Peyer's patch (tissue), 4 donors: ENCODE data around the gene CLASP1.

Experiments
- POLR2A ChIP-seq, 2 donors: fragments of 450-650 bp; IDR thresholded peaks; one replicate each; pipeline ENCODE4 v1.5.1; 2017; ENCODE audit warnings: antibody characterized with exemption in 2 of 2, mild to moderate bottlenecking in 2 of 2, moderate library complexity in 2 of 2
- TF ChIP-seq, protein P1 (sequence below), 6 experiments: fragments of 450-650 bp in 4 of 6; fragments of 200-600 bp in 2 of 6; sonication (generic) in 1 of 6; IDR thresholded peaks; one replicate each; pipeline ENCODE4 v1.5.1; 2017 to 2019; ENCODE audit warnings: antibody characterized with exemption in 6 of 6, mild to moderate bottlenecking in 3 of 6, moderate library complexity in 1 of 6

DNA sequence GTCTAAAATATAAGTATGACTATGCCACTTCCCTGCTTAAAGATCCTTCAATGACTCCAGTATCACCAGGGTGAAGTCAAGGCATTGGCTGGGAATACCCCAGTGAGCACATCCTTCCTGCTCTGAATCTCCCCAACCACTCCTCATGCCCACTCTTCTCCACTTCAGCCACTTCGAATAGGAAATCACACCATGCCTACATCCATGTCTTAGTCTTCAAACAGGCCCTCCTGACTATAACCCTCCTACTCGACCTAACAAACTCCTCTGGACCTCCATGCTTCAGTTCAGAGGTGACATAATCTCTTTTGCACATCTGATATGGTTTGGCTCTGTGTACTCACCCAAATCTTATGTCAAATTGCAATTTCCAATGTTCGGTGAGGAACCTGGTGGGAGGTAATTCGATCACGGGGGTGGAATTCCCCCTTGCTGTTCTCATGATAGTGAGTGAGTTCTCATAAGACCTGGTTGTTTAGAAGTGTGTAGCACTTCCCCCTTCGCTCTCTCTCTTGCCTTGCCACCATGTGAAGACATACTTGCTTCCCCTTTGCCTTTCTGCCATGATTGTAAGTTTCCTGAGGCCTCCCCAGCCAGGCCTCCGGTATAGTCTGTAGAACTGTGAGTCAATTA lies 276.4 kb downstream of the CLASP1 start:
- TF ChIP-seq POLR2A (IDR thresholded peaks at IDR 0.05): no peak
- TF ChIP-seq, protein P1, sequence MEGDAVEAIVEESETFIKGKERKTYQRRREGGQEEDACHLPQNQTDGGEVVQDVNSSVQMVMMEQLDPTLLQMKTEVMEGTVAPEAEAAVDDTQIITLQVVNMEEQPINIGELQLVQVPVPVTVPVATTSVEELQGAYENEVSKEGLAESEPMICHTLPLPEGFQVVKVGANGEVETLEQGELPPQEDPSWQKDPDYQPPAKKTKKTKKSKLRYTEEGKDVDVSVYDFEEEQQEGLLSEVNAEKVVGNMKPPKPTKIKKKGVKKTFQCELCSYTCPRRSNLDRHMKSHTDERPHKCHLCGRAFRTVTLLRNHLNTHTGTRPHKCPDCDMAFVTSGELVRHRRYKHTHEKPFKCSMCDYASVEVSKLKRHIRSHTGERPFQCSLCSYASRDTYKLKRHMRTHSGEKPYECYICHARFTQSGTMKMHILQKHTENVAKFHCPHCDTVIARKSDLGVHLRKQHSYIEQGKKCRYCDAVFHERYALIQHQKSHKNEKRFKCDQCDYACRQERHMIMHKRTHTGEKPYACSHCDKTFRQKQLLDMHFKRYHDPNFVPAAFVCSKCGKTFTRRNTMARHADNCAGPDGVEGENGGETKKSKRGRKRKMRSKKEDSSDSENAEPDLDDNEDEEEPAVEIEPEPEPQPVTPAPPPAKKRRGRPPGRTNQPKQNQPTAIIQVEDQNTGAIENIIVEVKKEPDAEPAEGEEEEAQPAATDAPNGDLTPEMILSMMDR (IDR thresholded peaks at IDR 0.05): no peak
